K562 (cell line): ENCODE data around the gene BCL2L12. TPM values are rescaled to one million over a fixed set of nuclear protein-coding genes. Genes with fewer than 3 reads are reported as not detected.

Experiments
- CAMTA2 ChIP-seq: fragments of 250-450 bp; sonication (Bioruptor Pico); conservative IDR thresholded peaks from 2 replicates; pipeline ENCODE4 v1.5.1; 2022
- CBX5 ChIP-seq: IDR thresholded peaks from 2 replicates; pipeline ENCODE4 v1.6.1; 2014; ENCODE audit warnings: low read depth, borderline replicate concordance
- CBX8 ChIP-seq: fragments of 200-600 bp; sonication (generic); IDR thresholded peaks from 2 replicates; pipeline ENCODE4 v1.6.1; 2012; ENCODE audit warnings: borderline replicate concordance, mixed run types, low read depth, mild to moderate bottlenecking, moderate library complexity, mixed read lengths, low read length, control low read depth, inconsistent platforms; ENCODE audit not compliant: poor library complexity, severe bottlenecking; ENCODE audit errors: extremely low read depth
- FOXA3 ChIP-seq, 2 experiments: fragments of 450-650 bp in 1 of 2; sonication (generic) in 1 of 2; formaldehyde crosslinking; IDR thresholded peaks in 1 of 2; conservative IDR thresholded peaks in 1 of 2; 2 replicates each; pipeline versions ENCODE4 v1.4.0 to v1.8.0; 2020 to 2022; ENCODE audit warnings: mild to moderate bottlenecking in 2 of 2, missing genetic modification reagents in 1 of 2
- FOXM1 ChIP-seq, 2 experiments: fragments of 450-650 bp in 1 of 2; sonication (generic) in 1 of 2; formaldehyde crosslinking in 1 of 2; IDR thresholded peaks; 2 replicates each; pipeline versions ENCODE4 v1.6.1 to v1.9.0; 2017 to 2022; ENCODE audit warnings: low read depth in 2 of 2, mild to moderate bottlenecking in 2 of 2, missing genetic modification reagents in 1 of 2, moderate library complexity in 1 of 2
- FOXP1 ChIP-seq: sonication (generic); formaldehyde crosslinking; IDR thresholded peaks from 2 replicates; pipeline ENCODE4 v1.8.0; 2022; ENCODE audit warnings: mild to moderate bottlenecking, missing genetic modification reagents
- GTF2A2 ChIP-seq: IDR thresholded peaks from 2 replicates; pipeline ENCODE4 v1.6.1; 2016; ENCODE audit warnings: mild to moderate bottlenecking, missing genetic modification characterization, missing compliant biosample characterization
- HMGXB4 ChIP-seq: sonication (generic); formaldehyde crosslinking; IDR thresholded peaks from 2 replicates; pipeline ENCODE4 v1.8.1; 2023; ENCODE audit warnings: mild to moderate bottlenecking, missing genetic modification reagents
- L3MBTL2 ChIP-seq: fragments of 450-650 bp; IDR thresholded peaks from 2 replicates; pipeline ENCODE4 v1.6.1; 2016; ENCODE audit warnings: mild to moderate bottlenecking, moderate library complexity
- MBD1 ChIP-seq: fragments of 250-450 bp; sonication (Bioruptor Pico); IDR thresholded peaks from 2 replicates; pipeline ENCODE4 v1.8.0; 2022; ENCODE audit warnings: inconsistent platforms
- MEIS2 ChIP-seq: fragments of 450-650 bp; IDR thresholded peaks from 2 replicates; pipeline ENCODE4 v1.6.1; 2014; ENCODE audit warnings: mild to moderate bottlenecking; ENCODE audit not compliant: partially characterized antibody
- NELFE ChIP-seq: IDR thresholded peaks from 2 replicates; pipeline ENCODE4 v1.6.1; 2011; ENCODE audit warnings: mild to moderate bottlenecking; ENCODE audit not compliant: insufficient read depth, insufficient read length
- NFATC3 ChIP-seq: fragments of 450-650 bp; IDR thresholded peaks from 2 replicates; pipeline ENCODE4 v1.6.1; 2017; ENCODE audit warnings: mild to moderate bottlenecking
- NR2F6 ChIP-seq: fragments of 450-650 bp; formaldehyde crosslinking; IDR thresholded peaks from 2 replicates; pipeline ENCODE4 v1.4.0; 2020; ENCODE audit warnings: mild to moderate bottlenecking
- PCBP1 ChIP-seq: fragments of 200-400 bp; formaldehyde crosslinking; IDR thresholded peaks from 2 replicates; pipeline ENCODE4 v1.6.1; 2018; ENCODE audit warnings: mild to moderate bottlenecking, low read depth, low read length; ENCODE audit not compliant: poor library complexity, severe bottlenecking
- RBM14 ChIP-seq: fragments of 200-400 bp; formaldehyde crosslinking; IDR thresholded peaks from 2 replicates; pipeline ENCODE4 v1.6.1; 2018; ENCODE audit warnings: low read depth, mild to moderate bottlenecking, low read length, moderate library complexity, borderline replicate concordance; ENCODE audit not compliant: insufficient read depth
- SIN3B ChIP-seq: fragments of 450-650 bp; IDR thresholded peaks from 2 replicates; pipeline ENCODE4 v1.6.1; 2017; ENCODE audit warnings: low read depth, mild to moderate bottlenecking, moderate library complexity
- SMAD2 ChIP-seq: fragments of 150-350 bp; IDR thresholded peaks from 2 replicates; pipeline ENCODE4 v1.6.1; 2014; ENCODE audit warnings: low read depth, mild to moderate bottlenecking, low read length
- TAF9B ChIP-seq: fragments of 450-650 bp; IDR thresholded peaks from 2 replicates; pipeline ENCODE4 v1.6.1; 2018; ENCODE audit warnings: mild to moderate bottlenecking; ENCODE audit not compliant: partially characterized antibody
- TGIF2 ChIP-seq: sonication (generic); formaldehyde crosslinking; IDR thresholded peaks from 2 replicates; pipeline ENCODE4 v1.8.1; 2022; ENCODE audit warnings: mild to moderate bottlenecking, missing genetic modification reagents, moderate library complexity
- THAP7 ChIP-seq: fragments of 250-450 bp; sonication (Bioruptor Pico); IDR thresholded peaks from 2 replicates; pipeline ENCODE4 v1.5.0; 2021
- ZFPM2 ChIP-seq: fragments of 250-450 bp; sonication (Bioruptor Pico); IDR thresholded peaks from 2 replicates; pipeline ENCODE4 v1.5.1; 2022; ENCODE audit warnings: mild to moderate bottlenecking
- ZSCAN29 ChIP-seq: fragments of 450-650 bp; IDR thresholded peaks from 2 replicates; pipeline ENCODE4 v1.6.1; 2017
- polyA plus RNA-seq, 8 experiments: library from polyadenylated mRNA; depleted of rRNA in 4 of 8; stranded (reverse) in 5 of 8; unstranded in 3 of 8; fragments of >200 nt; fragmentation: Nextera tagmentation in 2 of 8; fragmentation: Illumina TruSeq in 1 of 8; extraction: Ambion mirVana in 2 of 8; extraction: Trizol in 1 of 8; gene quantifications; 2 replicates each; pipeline versions ENCODE4 v1.2.1 to v1.2.3, GENCODE V29; 2011 to 2014; ENCODE audit warnings: inconsistent platforms in 1 of 8, missing spikeins in 1 of 8
- total RNA-seq, 7 experiments: library from RNA; depleted of rRNA in 6 of 7; stranded (reverse); fragments of >200 nt in 6 of 7; fragmentation: Illumina TruSeq in 2 of 7; extraction: Trizol in 2 of 7; gene quantifications; 2 replicates each; pipeline versions ENCODE4 v1.2.1 to v1.2.3, GENCODE V29; 2011 to 2021; ENCODE audit warnings: low replicate concordance in 1 of 7

BCL2L12 gene
- total and polyA plus RNA-seq, 9 of the 15 experiments (the other 6 are each of a cell fraction or from before 2014, with no cell fraction given): 7.4 to 263 (median 81.2) TPM

GRCh38 chr19:49672131-49672919 lies 6.6 kb downstream of the BCL2L12 start (continued):
- TF ChIP-seq L3MBTL2 (peak; percentile 46), ZFPM2 (CRISPR knock-in tag) (no peak), CBX8 (no peak), GTF2A2 (tag) (no peak), CAMTA2 (CRISPR knock-in tag) (no peak), THAP7 (CRISPR knock-in tag) (no peak), TAF9B (no peak), FOXA3 (CRISPR knock-in tag; conservative IDR thresholded peaks at IDR 0.05 in 1 of 2, IDR thresholded peaks at IDR 0.05 in 1 of 2) (no peak), ZSCAN29 (no peak), FOXM1 (IDR thresholded peaks at IDR 0.05; ENCODE audit: low read depth) (no peak), FOXM1 (CRISPR knock-in tag; IDR thresholded peaks at IDR 0.05; ENCODE audit: low read depth) (0 out of 2 replicates have a peak, but pooled peaks have one; percentile 27), NELFE (no peak), MBD1 (CRISPR knock-in tag) (no peak), NR2F6 (no peak), SIN3B (no peak), MEIS2 (peak; percentile 80), FOXP1 (CRISPR knock-in tag) (no peak), HMGXB4 (CRISPR knock-in tag) (no peak), PCBP1 (no peak), SMAD2 (no peak), TGIF2 (CRISPR knock-in tag) (no peak), NFATC3 (0 out of 2 replicates have a peak, but pooled peaks have one; percentile 17), RBM14 (no peak), CBX5 (no peak)
